Endodermal cell (in vitro differentiated cells): ENCODE measurements around the gene PTCD1. TPM values are rescaled to one million over a fixed set of nuclear protein-coding genes. Genes with fewer than 3 reads are reported as not detected.

Experiments used
- DNase-seq: peaks from one replicate; pipeline ENCODE4 v3.0.0-alpha.2; 2017
- H3K27ac ChIP-seq: 2 replicates; pipeline ENCODE4 v1.5.1; 2013; ENCODE audit warnings: mild to moderate bottlenecking, low read depth, low read length, moderate library complexity
- H3K27me3 ChIP-seq: 2 replicates; pipeline ENCODE4 v1.6.1; 2013; ENCODE audit warnings: mild to moderate bottlenecking, low read length, moderate library complexity; ENCODE audit not compliant: insufficient read depth, control insufficient read depth, poor library complexity, severe bottlenecking
- H3K36me3 ChIP-seq: 2 replicates; pipeline ENCODE4 v1.7.0; 2013; ENCODE audit warnings: mild to moderate bottlenecking, low read length, moderate library complexity; ENCODE audit not compliant: control insufficient read depth, insufficient read depth
- H3K4me1 ChIP-seq: one replicate; pipeline ENCODE4 v1.7.0; 2013; ENCODE audit warnings: low read length; ENCODE audit not compliant: control insufficient read depth, insufficient read depth
- H3K4me3 ChIP-seq: 2 replicates; pipeline ENCODE4 v1.5.1; 2013; ENCODE audit warnings: mild to moderate bottlenecking, low read length, moderate library complexity
- H3K9ac ChIP-seq: 2 replicates; pipeline ENCODE4 v1.6.1; 2013; ENCODE audit warnings: mild to moderate bottlenecking, low read length, moderate library complexity; ENCODE audit not compliant: poor library complexity, severe bottlenecking; ENCODE audit errors: extremely low read depth
- H3K9me3 ChIP-seq: 2 replicates; pipeline ENCODE4 v1.6.1; 2013; ENCODE audit warnings: mild to moderate bottlenecking, low read length, moderate library complexity; ENCODE audit not compliant: control insufficient read depth
- H3K27ac Mint-ChIP-seq: 2 replicates; pipeline ENCODE4 v1.8.0; 2020; ENCODE audit warnings: mixed read lengths
- H3K27me3 Mint-ChIP-seq: 2 replicates; pipeline ENCODE4 v1.8.0; 2021; ENCODE audit warnings: mild to moderate bottlenecking, mixed read lengths; ENCODE audit not compliant: insufficient read depth
- H3K36me3 Mint-ChIP-seq: 2 replicates; pipeline ENCODE4 v1.8.0; 2020; ENCODE audit warnings: low read depth, mixed read lengths
- H3K4me1 Mint-ChIP-seq: 2 replicates; pipeline ENCODE4 v1.8.0; 2020; ENCODE audit warnings: mixed read lengths
- H3K4me3 Mint-ChIP-seq: 2 replicates; pipeline ENCODE4 v1.8.0; 2020; ENCODE audit warnings: mild to moderate bottlenecking, moderate library complexity, mixed read lengths
- H3K9me3 Mint-ChIP-seq: 2 replicates; pipeline ENCODE4 v1.8.0; 2020; ENCODE audit warnings: mild to moderate bottlenecking, mixed read lengths
- CTCF ChIP-seq: fragments of 200-600 bp; sonication (generic); conservative IDR thresholded peaks from 2 replicates; pipeline ENCODE4 v1.5.0; 2021; ENCODE audit warnings: antibody characterized with exemption, mild to moderate bottlenecking
- WGBS, 2 experiments: methylation state at CpG; one replicate each; pipeline versions ENCODE4 v1.1.5 to v1.1.7; 2013; ENCODE audit warnings: missing lambda C conversion rate in 2 of 2, mixed read lengths in 1 of 2; ENCODE audit not compliant: insufficient coverage in 1 of 2, insufficient read length in 1 of 2; 5-methylcytosine and 5-hydroxymethylcytosine counted together
- total RNA-seq, 2 donors: library from RNA; stranded (reverse); fragmentation: NEBNext Ultra II Directional in 1 of 2; extraction: Animal tissue kit (Norgen Biotek cat#: 25700) in 1 of 2; gene quantifications; 2 replicates in 1 of 2; 3 replicates in 1 of 2; pipeline ENCODE4 v1.2.1, GENCODE V29; 2021

Gene PTCD1
- total RNA-seq, 2 donors from 2014 or later, result 11.9 to 12.5 TPM

GRCh38 chr7:99409192-99409572, 29.4 kb downstream of the PTCD1 start:
- TF ChIP-seq CTCF, result no peak
- Histone ChIP-seq H3K9me3 (no peaks in the 10 kb centered on the region), H3K27ac (peak overlapping the region; percentile 99), H3K9ac (peak overlapping the region; percentile 90), H3K36me3 (peaks cover 43% of the 10 kb centered on the region), H3K4me3 (peak overlapping the region; percentile 96), H3K27me3 (no peaks in the 10 kb centered on the region), H3K4me1 (peaks cover 8% of the 10 kb centered on the region)
- no peaks in the 10 kb centered on the region for H3K27me3 Mint-ChIP-seq
- peak overlapping the region; percentile 98 for H3K27ac Mint-ChIP-seq
- 1% methylated on average over 13 to 18 of the region's 18 CpGs for WGBS, 2 experiments
- H3K4me3 Mint-ChIP-seq, result peak overlapping the region; percentile 97
- H3K36me3 Mint-ChIP-seq, result peaks cover 40% of the 10 kb centered on the region
- peaks cover 21% of the 10 kb centered on the region for H3K4me1 Mint-ChIP-seq
- H3K9me3 Mint-ChIP-seq, result no peaks in the 10 kb centered on the region
- DNase-seq, result no peak

GRCh38 chr7:99408379-99409191, 30.0 kb downstream of the PTCD1 start, which contains the start of the genes BUD31 and PDAP1:
BUD31 (plus strand) TSS chr7:99408969; CDS start chr7:99411093, 2,124 bp downstream.
PDAP1 (minus strand) TSS chr7:99408597; CDS start chr7:99408548, 49 bp downstream.
- Mint-ChIP-seq H3K27me3 (no peaks in the 10 kb centered on the region), H3K36me3 (peaks cover 42% of the 10 kb centered on the region), H3K4me1 (peaks cover 21% of the 10 kb centered on the region), H3K4me3 (peak within 1 kb of the TSS; percentile 97), H3K27ac (peak within 1 kb of the TSS; percentile 98), H3K9me3 (no peaks in the 10 kb centered on the region)
- H3K9ac ChIP-seq, result peak within 1 kb of the TSS; percentile 90
- H3K9me3 ChIP-seq, result no peaks in the 10 kb centered on the region
- peaks cover 43% of the 10 kb centered on the region for H3K36me3 ChIP-seq
- peak within 1 kb of the TSS; percentile 99 for H3K27ac ChIP-seq
- peak; percentile 97 for DNase-seq
- no peak for TF ChIP-seq CTCF
- peak within 1 kb of the TSS; percentile 96 for H3K4me3 ChIP-seq
- H3K4me1 ChIP-seq, result peaks cover 8% of the 10 kb centered on the region
- H3K27me3 ChIP-seq, result no peaks in the 10 kb centered on the region
- 0% methylated on average over 30 to 72 of the region's 72 CpGs for WGBS, 2 experiments

GRCh38 chr7:99407872-99408378, 30.7 kb downstream of the PTCD1 start:
- H3K27me3 ChIP-seq, result no peaks in the 10 kb centered on the region
- peak overlapping the region; percentile 99 for H3K27ac ChIP-seq
- H3K36me3 ChIP-seq, result peaks cover 43% of the 10 kb centered on the region
- Mint-ChIP-seq H3K4me1 (peaks cover 21% of the 10 kb centered on the region), H3K9me3 (no peaks in the 10 kb centered on the region), H3K27ac (peak overlapping the region; percentile 98), H3K27me3 (no peaks in the 10 kb centered on the region), H3K36me3 (peaks cover 41% of the 10 kb centered on the region), H3K4me3 (peak overlapping the region; percentile 97)
- no peak for TF ChIP-seq CTCF
- peak overlapping the region; percentile 90 for H3K9ac ChIP-seq
- peak; percentile 64 for DNase-seq
- WGBS, 2 experiments, result 0% methylated on average over 15 to 28 of the region's 28 CpGs
- H3K4me1 ChIP-seq, result peaks cover 8% of the 10 kb centered on the region
- H3K9me3 ChIP-seq, result no peaks in the 10 kb centered on the region
- peak overlapping the region; percentile 96 for H3K4me3 ChIP-seq
